ENCODE measurements around the gene TOLLIP. TPM values are rescaled to one million over a fixed set of nuclear protein-coding genes. Genes with fewer than 3 reads are reported as not detected.
A peak's percentile ranks its signal among the peaks of the same experiment; 100 is the strongest.
"Not testable (repeated sequence)": the region's sequence is repeated elsewhere in the genome, so short reads cannot be mapped to it uniquely, and the experiment has no call there.

TOLLIP gene
- total RNA-seq, 1 experiment from 2014 or later, result 53.4 TPM

- CTCF ChIA-PET, result no interaction called here
- Mint-ChIP-seq H3K9me3 (ENCODE audit: low read depth, unreplicated experiment) (peaks cover 2% of the 10 kb centered on the region), H3K36me3 (ENCODE audit: insufficient read depth, unreplicated experiment) (peaks cover 19% of the 10 kb centered on the region), H3K4me1 (ENCODE audit: low read depth, unreplicated experiment) (no peaks in the 10 kb centered on the region), H3K27me3 (ENCODE audit: unreplicated experiment) (no peaks in the 10 kb centered on the region), H3K27ac (ENCODE audit: unreplicated experiment) (no peak overlapping the region), H3K4me3 (ENCODE audit: low read depth, unreplicated experiment) (no peak overlapping the region)
- no peak for TF ChIP-seq CTCF (IDR thresholded peaks at IDR 0.05; ENCODE audit: unreplicated experiment)
- BruUV-seq (replicated peaks), result no TSS peak
- intact Hi-C loops (cut with micrococcal nuclease; ENCODE audit: unreplicated experiment), result no loop called here
- DNase-seq, result no peak
Observed at GRCh38 chr11:1254086-1254648, 55.3 kb downstream of the TOLLIP start.

GRCh38 chr11:1253103-1253485, 56.3 kb downstream of the TOLLIP start:
- intact Hi-C loops (cut with micrococcal nuclease; ENCODE audit: unreplicated experiment), result no loop called here
- H3K36me3 Mint-ChIP-seq (ENCODE audit: insufficient read depth, unreplicated experiment), result peaks cover 19% of the 10 kb centered on the region
- no peak overlapping the region for H3K27ac Mint-ChIP-seq (ENCODE audit: unreplicated experiment)
- DNase-seq, result no peak
- no TSS peak for BruUV-seq (replicated peaks)
- peaks cover 2% of the 10 kb centered on the region for H3K9me3 Mint-ChIP-seq (ENCODE audit: low read depth, unreplicated experiment)
- CTCF ChIA-PET, result interaction anchor here (0.6 to 1.0 kb wide), 2 partner anchors 11 to 47 kb away, joined by 3 to 4 read pairs; no protein-coding TSS in a partner anchor
- H3K4me3 Mint-ChIP-seq (ENCODE audit: low read depth, unreplicated experiment), result no peak overlapping the region
- no peaks in the 10 kb centered on the region for H3K4me1 Mint-ChIP-seq (ENCODE audit: low read depth, unreplicated experiment)
- no peak for TF ChIP-seq CTCF (IDR thresholded peaks at IDR 0.05; ENCODE audit: unreplicated experiment)
- H3K27me3 Mint-ChIP-seq (ENCODE audit: unreplicated experiment), result no peaks in the 10 kb centered on the region

GRCh38 chr11:1252371-1253102, 56.9 kb downstream of the TOLLIP start:
- Mint-ChIP-seq H3K27me3 (ENCODE audit: unreplicated experiment) (no peaks in the 10 kb centered on the region), H3K4me1 (ENCODE audit: low read depth, unreplicated experiment) (no peaks in the 10 kb centered on the region), H3K36me3 (ENCODE audit: insufficient read depth, unreplicated experiment) (peaks cover 19% of the 10 kb centered on the region), H3K27ac (ENCODE audit: unreplicated experiment) (no peak overlapping the region), H3K9me3 (ENCODE audit: low read depth, unreplicated experiment) (peaks cover 2% of the 10 kb centered on the region), H3K4me3 (ENCODE audit: low read depth, unreplicated experiment) (no peak overlapping the region)
- DNase-seq, result no peak
- TF ChIP-seq CTCF (IDR thresholded peaks at IDR 0.05; ENCODE audit: unreplicated experiment), result no peak
- CTCF ChIA-PET, result interaction anchor here (0.6 to 1.0 kb wide), 2 partner anchors 10 to 47 kb away, joined by 3 to 4 read pairs; no protein-coding TSS in a partner anchor
- intact Hi-C loops (cut with micrococcal nuclease; ENCODE audit: unreplicated experiment), result no loop called here
- no TSS peak for BruUV-seq (replicated peaks)

GRCh38 chr11:1251236-1251770, 58.1 kb downstream of the TOLLIP start:
- no peak for TF ChIP-seq CTCF (IDR thresholded peaks at IDR 0.05; ENCODE audit: unreplicated experiment)
- peaks cover 19% of the 10 kb centered on the region for H3K36me3 Mint-ChIP-seq (ENCODE audit: insufficient read depth, unreplicated experiment)
- no TSS peak for BruUV-seq (replicated peaks)
- CTCF ChIA-PET, result no interaction called here
- no peak for DNase-seq
- no peaks in the 10 kb centered on the region for H3K27me3 Mint-ChIP-seq (ENCODE audit: unreplicated experiment)
- intact Hi-C loops (cut with micrococcal nuclease; ENCODE audit: unreplicated experiment), result no loop called here
- H3K9me3 Mint-ChIP-seq (ENCODE audit: low read depth, unreplicated experiment), result peaks cover 2% of the 10 kb centered on the region
- no peaks in the 10 kb centered on the region for H3K4me1 Mint-ChIP-seq (ENCODE audit: low read depth, unreplicated experiment)
- no peak overlapping the region for H3K27ac Mint-ChIP-seq (ENCODE audit: unreplicated experiment)
- H3K4me3 Mint-ChIP-seq (ENCODE audit: low read depth, unreplicated experiment), result no peak overlapping the region

- H3K9me3 Mint-ChIP-seq (ENCODE audit: low read depth, unreplicated experiment); H3K27me3 Mint-ChIP-seq (ENCODE audit: unreplicated experiment); H3K4me3 Mint-ChIP-seq (ENCODE audit: low read depth, unreplicated experiment); BruUV-seq (replicated peaks); CTCF ChIA-PET; intact Hi-C loops (cut with micrococcal nuclease; ENCODE audit: unreplicated experiment); DNase-seq; H3K4me1 Mint-ChIP-seq (ENCODE audit: low read depth, unreplicated experiment): not testable (repeated sequence)
- Mint-ChIP-seq H3K27ac (ENCODE audit: unreplicated experiment) (peak overlapping the region; percentile 33), H3K36me3 (ENCODE audit: insufficient read depth, unreplicated experiment) (peaks cover 19% of the 10 kb centered on the region)
Observed at GRCh38 chr11:1250411-1250810, 59.0 kb downstream of the TOLLIP start.

- H3K9me3 Mint-ChIP-seq (ENCODE audit: low read depth, unreplicated experiment); H3K27ac Mint-ChIP-seq (ENCODE audit: unreplicated experiment): not testable (repeated sequence)
Observed at GRCh38 chr11:1248951-1249350, 60.5 kb downstream of the TOLLIP start.

More at GRCh38 chr11:1248951-1249350, 60.5 kb downstream of the TOLLIP start:
- BruUV-seq (replicated peaks); CTCF ChIA-PET; intact Hi-C loops (cut with micrococcal nuclease; ENCODE audit: unreplicated experiment); H3K4me3 Mint-ChIP-seq (ENCODE audit: low read depth, unreplicated experiment); H3K27me3 Mint-ChIP-seq (ENCODE audit: unreplicated experiment); H3K4me1 Mint-ChIP-seq (ENCODE audit: low read depth, unreplicated experiment); DNase-seq: not testable (repeated sequence)
- peaks cover 23% of the 10 kb centered on the region for H3K36me3 Mint-ChIP-seq (ENCODE audit: insufficient read depth, unreplicated experiment)
